CD4-positive, alpha-beta T cell treated with Interleukin-4 for 4 hours (primary cell): Measurements from ENCODE around the gene ELOA.
"Not testable (repeated sequence)": the region's sequence is repeated elsewhere in the genome, so short reads cannot be mapped to it uniquely, and the experiment has no call there.

Experiments used
- DNase-seq: peaks from one replicate; pipeline ENCODE4 v3.0.0-alpha.2; 2020

The ELOA gene

DNA sequence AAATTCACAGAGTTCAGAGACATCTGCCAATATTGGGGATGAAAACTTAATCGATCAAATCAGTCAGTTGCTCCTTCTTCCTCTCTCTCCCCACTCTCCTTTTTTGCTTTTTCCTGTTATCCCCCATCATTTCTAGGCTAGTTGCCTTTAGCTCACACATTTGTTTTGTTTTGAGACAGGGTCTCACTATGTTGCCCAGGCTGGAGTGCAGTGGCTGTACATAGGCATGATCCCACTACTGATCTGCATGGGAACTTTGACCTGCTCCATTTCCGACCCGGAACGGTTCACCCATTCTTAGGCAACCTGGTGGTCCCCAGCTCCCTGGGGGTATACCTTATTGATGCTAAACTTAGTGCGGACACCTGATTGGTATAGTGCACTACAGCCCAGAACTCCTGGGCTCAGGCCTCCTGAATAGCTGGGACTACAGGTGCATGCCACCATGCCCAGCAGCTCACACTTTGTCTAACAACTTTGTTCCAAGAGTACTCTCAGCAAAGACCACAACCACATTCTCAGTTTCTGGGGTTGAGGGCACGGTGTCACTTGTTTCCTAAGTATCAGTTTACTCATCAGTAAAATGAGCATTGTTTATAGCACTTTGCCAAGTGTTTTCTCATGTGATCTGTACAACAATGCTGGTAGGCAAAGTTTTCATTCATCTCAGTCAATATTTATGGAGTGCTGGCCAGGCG lies 6.7 kb upstream of the ELOA start:
- no peak for DNase-seq

DNA sequence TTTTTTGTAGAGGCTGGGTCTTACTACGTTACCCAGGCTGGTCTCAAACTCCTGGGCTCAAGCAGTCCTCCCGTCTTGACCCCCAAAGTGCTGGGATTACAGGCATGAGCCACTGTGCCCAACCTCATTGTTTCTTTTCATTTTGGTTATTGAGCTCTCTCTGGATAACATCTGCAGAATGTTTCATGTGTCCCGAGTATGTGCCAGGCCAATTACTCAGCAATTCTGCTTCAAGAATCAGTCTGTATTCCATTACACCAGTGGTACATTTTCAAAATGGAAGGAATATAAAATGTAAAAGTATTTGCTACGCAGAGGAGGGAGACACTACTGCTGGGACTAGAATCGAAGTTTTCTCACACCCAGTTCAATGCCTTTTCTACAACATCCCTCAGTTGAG lies 1.7 kb upstream of the ELOA start:
- no peak for DNase-seq

DNA sequence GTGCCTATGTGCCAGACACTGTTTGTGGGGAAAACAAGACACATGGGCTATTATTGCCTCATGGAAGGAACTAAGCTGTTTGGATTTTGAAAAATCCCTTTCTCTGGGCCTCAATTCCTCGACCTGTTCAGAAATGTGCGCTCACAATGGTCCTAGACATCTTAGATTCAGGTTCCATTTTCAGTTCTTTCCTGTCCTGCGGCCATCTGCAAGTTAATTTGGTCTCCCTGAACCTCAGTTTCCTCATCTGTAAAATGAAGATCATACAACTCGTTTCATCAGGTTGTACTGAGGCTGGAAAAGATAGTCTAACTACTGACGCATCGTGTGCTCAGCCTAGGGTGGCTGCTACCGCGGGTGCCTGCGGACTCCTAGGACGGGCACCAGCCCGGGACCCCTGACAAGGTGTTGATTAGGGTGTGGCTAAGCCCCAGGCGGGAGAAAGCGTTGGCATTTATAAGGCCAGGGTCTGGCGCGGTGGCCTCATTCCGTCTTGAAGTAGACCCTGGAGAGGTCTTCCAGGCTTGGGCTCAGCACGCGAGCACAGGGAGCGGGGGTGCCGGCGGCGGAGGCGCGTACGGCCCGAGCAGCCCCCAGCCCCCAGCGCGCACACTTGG lies 493 bp upstream of the ELOA start:
- peak; percentile 2 for DNase-seq

DNA sequence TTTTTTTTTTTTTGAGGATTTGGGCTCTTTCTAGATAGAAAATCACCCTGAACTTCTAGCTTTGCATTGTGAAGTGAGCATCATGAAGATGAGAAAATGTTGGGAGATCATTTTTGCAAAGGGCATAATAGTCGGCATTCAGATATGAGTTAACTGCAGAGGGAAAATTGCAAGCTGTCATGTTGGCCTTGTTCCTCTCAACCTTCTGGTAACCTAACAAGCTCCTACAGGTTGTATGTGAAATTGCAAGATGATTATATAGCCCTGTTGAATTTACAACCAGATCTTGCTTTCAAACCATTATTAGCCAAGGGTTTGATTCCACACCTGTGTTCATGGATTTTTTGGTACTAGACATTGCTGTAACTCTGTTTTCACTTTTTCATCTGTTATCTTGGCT lies 2.2 kb downstream of the ELOA start:
- peak; percentile 32 for DNase-seq

DNA sequence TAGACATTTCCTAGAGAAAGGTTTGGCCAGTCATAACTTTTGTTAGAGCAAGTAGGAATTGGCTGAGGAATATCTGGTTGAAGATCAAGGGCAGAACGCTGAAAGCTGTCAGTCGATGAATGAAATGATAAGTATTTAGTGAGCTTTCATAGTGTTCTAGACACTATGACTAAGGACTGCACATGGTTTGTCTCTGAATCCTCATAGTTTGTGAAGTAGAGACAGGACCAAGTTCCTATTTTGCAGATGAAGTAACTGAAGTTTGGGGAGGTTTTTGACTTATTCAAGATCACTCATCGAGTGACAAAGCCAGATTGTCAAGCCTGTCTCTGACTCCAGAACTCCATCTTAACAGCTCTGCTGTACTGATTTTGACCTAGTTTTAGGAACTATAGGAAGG lies 4.7 kb downstream of the ELOA start:
- DNase-seq: no peak

DNA sequence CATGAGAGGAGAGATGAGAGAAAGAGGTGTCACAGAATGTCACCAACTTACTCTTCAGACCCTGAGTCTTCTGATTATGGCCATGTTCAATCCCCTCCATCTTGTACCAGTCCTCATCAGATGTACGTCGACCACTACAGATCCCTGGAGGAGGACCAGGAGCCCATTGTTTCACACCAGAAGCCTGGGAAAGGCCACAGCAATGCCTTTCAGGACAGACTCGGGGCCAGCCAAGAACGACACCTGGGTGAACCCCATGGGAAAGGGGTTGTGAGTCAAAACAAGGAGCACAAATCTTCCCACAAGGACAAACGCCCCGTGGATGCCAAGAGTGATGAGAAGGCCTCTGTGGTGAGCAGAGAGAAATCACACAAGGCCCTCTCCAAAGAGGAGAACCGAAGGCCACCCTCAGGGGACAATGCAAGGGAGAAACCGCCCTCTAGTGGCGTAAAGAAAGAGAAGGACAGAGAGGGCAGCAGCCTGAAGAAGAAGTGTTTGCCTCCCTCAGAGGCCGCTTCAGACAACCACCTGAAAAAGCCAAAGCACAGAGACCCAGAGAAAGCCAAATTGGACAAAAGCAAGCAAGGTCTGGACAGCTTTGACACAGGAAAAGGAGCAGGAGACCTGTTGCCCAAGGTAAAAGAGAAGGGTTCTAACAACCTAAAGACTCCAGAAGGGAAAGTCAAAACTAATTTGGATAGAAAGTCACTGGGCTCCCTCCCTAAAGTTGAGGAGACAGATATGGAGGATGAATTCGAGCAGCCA lies 8.0 kb downstream of the ELOA start:
- DNase-seq: peak; percentile 27

DNA sequence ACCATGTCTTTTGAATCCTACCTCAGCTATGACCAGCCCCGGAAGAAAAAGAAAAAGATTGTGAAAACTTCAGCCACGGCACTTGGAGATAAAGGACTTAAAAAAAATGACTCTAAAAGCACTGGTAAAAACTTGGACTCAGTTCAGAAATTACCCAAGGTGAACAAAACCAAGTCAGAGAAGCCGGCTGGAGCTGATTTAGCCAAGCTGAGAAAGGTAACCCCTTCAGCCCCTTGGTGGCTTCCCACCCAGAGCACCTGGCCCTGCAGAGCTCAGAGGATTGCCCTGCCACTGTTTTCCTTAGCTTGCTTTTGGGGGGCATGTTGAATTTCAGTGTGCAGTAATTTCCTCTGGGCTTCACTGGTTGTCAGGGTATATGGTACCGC lies 8.5 kb downstream of the ELOA start:
- no peak for DNase-seq

DNA sequence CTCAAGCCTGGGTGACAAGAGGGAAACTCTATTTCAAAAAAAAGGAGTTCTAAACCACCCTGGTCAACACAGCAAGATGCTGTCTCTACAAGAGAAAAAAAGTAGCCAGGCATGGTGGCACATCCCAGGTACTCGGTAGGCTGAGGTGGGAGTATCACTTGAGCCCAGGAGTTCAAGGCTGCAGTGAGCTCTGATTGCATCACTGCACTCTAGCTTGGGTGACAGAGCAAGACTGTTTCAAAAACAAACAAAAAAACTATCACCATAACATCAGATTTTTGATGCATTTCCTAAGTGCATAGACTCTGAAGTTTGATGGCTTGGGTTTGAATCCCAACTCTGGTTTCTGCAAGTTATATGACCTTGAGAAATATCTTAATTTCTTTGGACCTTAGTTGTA lies 9.6 kb downstream of the ELOA start:
- no peak for DNase-seq

DNA sequence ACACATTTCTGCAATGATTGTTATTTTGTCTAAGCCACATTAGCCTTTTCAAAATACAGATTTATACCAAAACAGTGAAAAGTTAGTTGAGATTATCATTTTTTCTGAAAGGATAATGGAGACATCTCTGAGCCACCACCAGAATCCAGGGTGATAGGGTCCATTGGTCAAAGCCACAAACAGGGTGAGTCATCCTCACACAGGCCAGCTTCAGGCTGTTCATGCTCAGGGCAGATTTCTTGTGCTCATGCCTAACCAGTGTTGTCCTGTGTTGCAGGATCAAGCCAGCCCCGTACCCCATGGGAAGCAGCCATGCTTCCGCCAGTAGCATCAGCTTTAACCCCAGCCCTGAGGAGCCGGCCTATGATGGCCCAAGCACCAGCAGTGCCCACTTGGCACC lies 13.4 kb downstream of the ELOA start:
- no peak for DNase-seq

DNA sequence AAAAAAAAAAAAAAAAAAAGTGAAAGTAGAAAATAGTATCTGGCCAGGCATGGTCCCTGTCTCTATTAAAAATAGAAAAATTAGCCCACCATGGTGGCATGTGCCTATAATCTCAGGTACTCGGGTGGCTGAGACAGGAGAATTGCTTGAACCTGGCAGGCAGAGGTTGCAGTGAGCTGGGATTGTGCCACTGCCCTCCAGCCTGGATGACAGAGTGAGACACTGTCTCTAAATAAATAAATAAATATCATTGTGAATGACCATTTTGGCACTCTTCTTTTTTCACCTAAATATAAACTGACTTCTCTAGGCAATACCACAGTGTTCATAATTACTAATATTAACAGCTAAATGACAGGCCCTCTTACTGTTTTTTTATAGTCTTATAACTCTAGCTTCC lies 14.5 kb downstream of the ELOA start:
- no peak for DNase-seq

DNA sequence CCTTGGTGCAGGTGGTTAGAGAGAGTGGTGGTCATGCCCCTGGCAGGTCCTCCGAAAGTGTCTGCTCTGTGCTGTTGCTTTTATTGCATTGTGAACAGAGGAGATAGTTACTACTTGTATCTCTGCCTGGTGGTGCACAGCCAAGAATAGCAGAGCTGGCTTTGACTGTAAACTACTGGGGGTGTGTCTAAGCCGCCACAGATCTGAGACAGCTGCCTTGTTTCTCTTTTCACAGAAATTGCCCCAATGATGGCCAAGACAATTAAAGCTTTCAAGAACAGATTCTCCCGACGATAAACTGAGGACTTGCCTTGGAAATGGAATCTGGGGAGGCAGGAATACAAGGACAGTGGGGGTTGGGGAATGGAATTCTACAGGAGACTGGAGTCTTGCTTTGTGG lies 16.0 kb downstream of the ELOA start:
- no peak for DNase-seq

DNA sequence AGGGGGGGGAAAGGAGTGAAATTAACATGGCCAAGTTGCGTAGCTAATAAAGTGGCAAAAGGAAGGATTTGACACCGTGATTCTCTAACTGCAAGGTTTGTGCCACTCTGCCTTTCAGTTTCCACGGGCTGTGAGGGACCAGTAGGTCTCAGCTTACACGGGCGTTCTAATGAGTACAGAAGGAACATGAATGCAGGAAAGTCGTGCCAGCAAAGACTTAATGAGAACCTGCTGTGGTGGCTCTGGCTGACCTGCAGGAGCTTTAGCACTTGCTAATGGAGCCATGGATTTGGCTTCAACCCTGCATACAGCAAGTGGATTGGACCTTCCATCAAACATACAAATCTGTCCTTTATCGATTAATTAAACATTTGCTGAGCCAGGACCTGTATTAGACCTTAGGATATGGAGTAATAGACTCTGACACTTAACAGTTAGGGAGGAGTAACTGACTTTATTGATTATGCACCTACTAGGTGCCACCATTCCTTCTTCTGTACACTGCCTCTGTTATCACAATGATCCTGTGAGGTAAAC lies 19.8 kb downstream of the ELOA start:
- DNase-seq: no peak

DNA sequence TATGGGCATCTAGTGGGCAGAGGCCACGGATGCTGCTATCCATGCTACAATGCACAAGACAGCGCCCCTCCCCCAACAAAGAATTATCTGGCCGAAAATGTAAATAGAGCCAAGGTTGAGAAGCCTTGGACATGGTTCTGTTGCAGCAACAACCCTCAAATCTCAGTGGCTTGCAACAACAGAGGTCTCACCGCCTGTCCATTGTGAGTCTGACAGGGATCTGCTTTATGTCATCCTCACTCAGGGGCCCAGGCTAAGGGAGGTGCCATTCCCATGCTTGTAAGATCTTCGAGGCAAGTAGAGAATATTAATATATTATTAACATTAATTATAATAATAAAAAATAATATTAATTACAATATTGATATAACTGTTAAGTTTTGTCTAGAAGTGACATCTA lies 25.5 kb downstream of the ELOA start:
- no peak for DNase-seq

DNA sequence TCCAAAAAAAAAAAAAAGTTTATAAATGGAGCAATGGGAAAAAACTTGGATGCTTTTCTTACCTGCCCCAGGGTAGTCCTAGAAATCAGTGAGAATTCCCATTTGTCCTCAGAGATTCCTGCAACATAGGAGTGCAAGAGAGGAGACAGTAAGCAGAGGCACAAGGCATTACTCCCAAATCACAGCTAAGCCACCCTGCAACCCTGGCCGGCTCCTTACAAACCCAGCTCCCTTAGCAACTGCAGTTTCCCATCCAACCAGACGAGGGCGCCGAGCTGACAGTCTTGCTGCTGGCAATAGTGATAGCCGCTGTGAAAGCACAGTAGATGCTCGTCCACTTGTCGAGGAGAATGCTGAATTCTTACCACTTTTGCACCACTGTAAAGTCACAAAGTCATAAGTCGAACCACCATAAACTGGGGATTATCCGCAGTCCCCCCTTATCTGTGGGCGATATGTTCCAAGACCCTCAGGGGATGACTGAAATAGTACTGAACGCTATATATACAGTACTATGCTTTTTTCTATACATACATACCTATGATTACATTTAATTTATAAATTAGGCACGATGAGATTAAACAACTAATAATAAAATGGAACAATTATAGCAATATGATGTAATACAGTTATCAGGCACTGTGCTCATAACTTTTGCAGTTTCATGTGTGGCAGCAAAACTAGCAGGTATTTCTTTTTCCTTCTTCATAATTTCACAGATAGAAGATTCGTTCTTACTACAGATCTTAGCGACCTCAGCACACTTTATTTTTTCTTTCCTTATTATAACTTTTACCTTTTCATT lies 29.0 kb downstream of the ELOA start:
- peak; percentile 84 for DNase-seq

DNA sequence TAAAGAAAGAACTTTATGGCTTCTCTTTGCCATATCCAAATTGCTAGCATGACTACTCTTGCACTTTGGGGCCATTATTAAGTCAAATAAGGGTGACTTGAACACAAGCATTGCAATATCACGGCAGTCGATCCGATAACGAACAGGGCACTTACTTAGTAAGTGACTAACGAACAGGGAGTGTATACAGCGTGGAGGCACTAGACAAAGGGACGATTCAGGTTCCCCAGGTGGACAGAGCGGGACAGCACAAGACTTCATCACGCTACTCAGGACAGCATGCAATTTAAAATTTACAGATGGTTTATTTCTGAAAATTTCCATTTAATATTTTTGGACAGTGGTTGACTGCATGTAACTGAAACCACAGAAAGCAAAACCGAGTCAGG lies 29.6 kb downstream of the ELOA start:
- DNase-seq: no peak

DNA sequence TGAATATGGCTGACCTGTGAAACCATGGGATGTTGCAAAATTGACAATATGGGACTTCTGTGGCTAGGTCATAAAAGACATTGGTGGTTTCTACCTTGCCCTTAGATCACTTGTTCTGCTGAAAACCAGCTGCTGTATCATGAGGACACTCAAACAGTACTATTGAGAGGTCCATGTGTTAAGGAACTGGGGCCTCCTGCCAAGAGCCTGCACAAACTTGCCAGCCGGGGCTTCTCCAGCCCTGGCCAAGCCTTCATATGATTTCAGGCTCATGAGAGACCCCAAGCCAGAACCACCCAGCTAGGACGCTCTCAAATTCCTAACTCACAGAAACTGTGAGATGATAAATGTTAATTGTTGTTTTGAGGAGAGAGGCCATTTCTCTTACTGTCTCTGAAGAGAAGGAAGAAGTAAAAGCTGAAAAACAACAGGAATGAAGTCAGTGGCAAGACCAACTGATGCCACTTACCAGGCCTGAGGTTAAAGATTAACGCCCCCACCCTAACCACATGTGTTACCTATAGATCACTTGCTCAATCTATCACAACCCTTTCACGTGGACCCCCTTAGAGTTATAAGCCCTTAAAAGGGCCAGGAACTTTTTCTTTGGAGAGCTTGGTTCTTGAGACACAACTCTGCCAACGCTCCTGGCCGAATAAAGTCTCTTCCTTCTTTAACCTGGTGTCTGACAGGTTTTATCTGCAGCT lies 31.1 kb downstream of the ELOA start:
- no peak for DNase-seq

DNA sequence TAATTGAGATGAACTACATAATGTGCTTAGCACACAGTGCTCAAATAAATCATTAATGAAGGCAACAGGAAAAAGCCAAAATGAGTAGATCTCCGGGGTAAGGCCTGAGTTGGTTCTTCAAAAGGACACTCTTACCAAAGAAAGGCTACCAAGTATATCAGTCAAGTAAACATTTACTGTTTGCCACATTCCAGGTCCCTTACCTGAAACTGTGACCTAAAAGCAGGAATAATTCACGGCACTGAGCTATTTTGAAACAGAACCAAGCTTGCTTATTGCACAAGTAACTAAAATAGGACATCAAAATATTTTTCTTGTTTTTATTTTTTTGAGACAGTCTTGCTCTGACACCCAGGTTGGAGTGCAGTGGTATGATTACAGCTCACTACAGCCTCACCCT lies 32.9 kb downstream of the ELOA start:
- no peak for DNase-seq

DNA sequence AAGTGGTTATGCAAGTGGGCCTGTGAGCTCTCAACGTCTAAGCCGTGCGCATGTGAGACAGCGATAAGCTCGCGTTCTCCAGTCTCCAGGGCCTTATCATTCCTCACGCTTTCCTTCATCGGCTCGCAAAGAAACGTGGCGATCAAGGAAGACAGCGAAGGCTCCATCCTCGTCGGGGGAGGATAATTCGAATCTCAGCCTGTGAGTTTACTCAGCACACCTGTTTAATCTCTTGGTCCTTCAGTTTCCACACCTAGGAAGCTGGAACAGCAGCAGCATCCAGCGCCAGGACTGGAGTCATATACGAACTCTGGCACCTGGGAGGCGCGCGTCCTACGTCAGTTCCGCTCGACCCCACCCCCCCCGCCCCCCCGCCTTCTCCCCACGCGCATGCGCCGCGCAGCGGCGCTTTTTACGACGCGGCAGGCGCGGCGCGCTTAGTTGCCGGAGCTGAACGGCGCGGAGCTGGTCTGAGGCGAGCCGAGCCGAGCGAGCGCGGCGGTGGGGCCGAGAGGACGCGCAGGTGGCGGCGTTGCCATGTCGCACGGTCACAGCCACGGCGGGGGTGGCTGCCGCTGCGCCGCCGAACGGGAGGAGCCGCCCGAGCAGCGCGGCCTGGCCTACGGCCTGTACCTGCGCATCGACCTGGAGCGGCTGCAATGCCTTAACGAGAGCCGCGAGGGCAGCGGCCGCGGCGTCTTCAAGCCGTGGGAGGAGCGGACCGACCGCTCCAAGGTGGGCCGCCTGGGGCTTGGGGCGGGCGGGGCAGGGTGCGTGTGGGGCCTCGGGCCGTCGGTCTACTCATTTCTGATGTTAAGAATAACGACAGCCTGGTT lies 34.9 kb downstream of the ELOA start, which contains the start of gene PITHD1:
Gene PITHD1 (plus strand): TSS at position 440 of the 836 bp plus-strand sequence. CDS start 98 bp downstream, at position 538.
- peak; percentile 76 for DNase-seq

DNA sequence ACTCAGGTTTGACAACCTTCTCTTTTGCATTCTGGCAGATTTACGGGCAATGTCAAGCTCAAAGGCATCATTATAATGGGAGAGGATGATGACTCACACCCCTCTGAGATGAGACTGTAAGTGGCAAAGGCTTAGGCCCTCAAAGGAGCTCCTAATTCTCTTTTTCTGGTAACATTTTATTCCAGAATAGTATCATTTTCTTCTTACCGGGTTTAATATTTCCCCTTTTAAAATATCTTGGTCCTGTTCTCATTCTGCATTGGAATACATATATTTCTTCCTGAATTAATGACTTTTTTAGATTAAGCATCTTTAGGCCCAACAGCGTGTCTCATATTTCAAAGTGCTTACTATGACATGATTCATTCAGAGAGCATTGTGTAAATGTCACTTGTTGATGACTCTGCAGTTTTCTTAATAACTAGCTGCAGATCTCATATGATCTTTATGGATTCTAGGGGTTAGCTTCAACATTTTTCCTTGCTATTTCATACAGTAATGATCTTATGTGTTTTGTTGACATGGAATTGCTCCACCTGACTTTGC lies 36.6 kb downstream of the ELOA start:
- DNase-seq: no peak

DNA sequence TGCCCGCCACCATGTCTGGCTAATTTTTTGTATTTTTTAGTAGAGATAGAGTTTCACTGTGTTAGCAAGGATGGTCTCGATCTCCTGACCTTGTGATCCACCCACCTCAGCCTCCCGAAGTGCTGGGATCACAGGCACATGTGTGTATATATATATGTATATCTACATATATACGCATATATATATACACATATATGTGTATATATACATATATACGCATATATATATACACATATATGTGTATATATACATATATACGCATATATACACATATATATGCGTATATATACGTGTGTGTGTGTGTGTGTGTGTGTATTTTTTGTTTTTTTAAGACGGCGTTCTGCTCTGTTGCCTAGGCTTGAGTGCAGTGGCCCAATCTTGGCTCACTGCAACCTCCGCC lies 39.9 kb downstream of the ELOA start:
- DNase-seq: not testable (repeated sequence)

DNA sequence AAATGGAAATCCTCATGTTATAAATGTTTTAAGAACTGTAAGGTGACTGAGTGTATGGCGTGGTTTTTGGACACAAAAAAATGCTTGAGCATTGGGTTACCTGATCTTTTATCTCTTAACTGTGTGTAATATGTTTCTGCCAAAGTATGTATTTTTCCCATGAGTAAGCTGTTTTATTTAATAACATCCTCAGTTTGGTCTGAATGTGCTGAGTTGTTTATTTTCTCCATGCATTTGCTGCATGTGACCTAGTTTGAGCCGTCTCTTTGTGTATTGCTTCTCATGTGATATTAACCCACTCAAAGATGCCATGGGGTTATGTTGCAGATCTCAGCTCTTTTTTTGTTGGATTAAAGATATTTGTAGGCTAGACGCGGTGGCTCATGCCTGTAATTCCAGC lies 41.6 kb downstream of the ELOA start:
- no peak for DNase-seq
